GM12878 (cell line): ENCODE data around the gene CFAP74. TPM values are rescaled to one million over a fixed set of nuclear protein-coding genes. Genes with fewer than 3 reads are reported as not detected.

Experiments used
- ATAC-seq: fragments of 200-7000 bp; cut with Tn5 transposase; 3 replicates; pipeline ENCODE4 v1.9.1; 2020; ENCODE audit warnings: mild to moderate bottlenecking, moderate library complexity
- BruUV-seq: library from RNA; stranded (reverse); fragments of 400-500 nt; replicated peaks from 2 replicates; lab custom pipeline; 2021; lab: Mats Ljungman, UMichigan
- CTCF ChIA-PET: fragments of 300-600 bp; sonication (Branson Sonifier 250); formaldehyde crosslinking; extraction: SDS; loops from one replicate; lab custom pipeline; 2021; ENCODE audit warnings: inconsistent platforms; lab: Yijun Ruan, JAX
- POLR2A ChIA-PET: fragments of 350-600 bp; formaldehyde crosslinking; extraction: SDS; loops from one replicate; lab custom pipeline; 2021; ENCODE audit warnings: inconsistent platforms; lab: Charles Lee
- RAD21 ChIA-PET: fragments of 300-600 bp; sonication (Branson Sonifier 250); formaldehyde crosslinking; loops from one replicate; lab custom pipeline; 2023; ENCODE audit warnings: antibody characterized with exemption; ENCODE audit not compliant: unreplicated experiment; lab: Charles Lee
- SMC1A ChIA-PET: fragments of 300-600 bp; sonication (Branson Sonifier 250); formaldehyde crosslinking; loops from one replicate; lab custom pipeline; 2023; ENCODE audit not compliant: unreplicated experiment, uncharacterized antibody; lab: Charles Lee
- DNase-seq: peaks from one replicate; pipeline ENCODE4 v3.0.0-alpha.2; 2011; ENCODE audit warnings: low read depth, low spot score
- FAIRE-seq: peaks from 3 replicates; lab custom pipeline; 2011; peaks lifted over from hg19 to GRCh38; lab: Jason Lieb, UNC
- H2AFZ ChIP-seq: 2 replicates; pipeline ENCODE4 v1.6.0; 2011; ENCODE audit warnings: low read depth, low read length, control low read depth; ENCODE audit not compliant: control insufficient read depth
- H3K27ac ChIP-seq: 2 replicates; pipeline ENCODE4 v1.5.1; 2011; ENCODE audit warnings: control low read depth; ENCODE audit not compliant: control insufficient read depth, insufficient read depth
- H3K27me3 ChIP-seq, 2 experiments: replicated peaks in 1 of 2; 2 replicates each; pipeline versions ENCODE4 v1.6.0 to v1.6.1; 2011; ENCODE audit warnings: low read length in 1 of 2; ENCODE audit not compliant: control insufficient read depth in 2 of 2, insufficient read depth in 2 of 2
- H3K36me3 ChIP-seq, 2 experiments: 2 replicates each; pipeline ENCODE4 v1.5.1; 2011; ENCODE audit warnings: low read length in 1 of 2; ENCODE audit not compliant: control insufficient read depth in 2 of 2, insufficient read depth in 2 of 2
- H3K4me1 ChIP-seq: 2 replicates; pipeline ENCODE4 v1.6.1; 2011; ENCODE audit warnings: mild to moderate bottlenecking, low read length, moderate library complexity, mixed read lengths; ENCODE audit not compliant: control insufficient read depth, insufficient read depth
- H3K4me2 ChIP-seq: 2 replicates; pipeline ENCODE4 v1.6.0; 2011; ENCODE audit warnings: control low read depth; ENCODE audit not compliant: control insufficient read depth, insufficient read depth
- H3K4me3 ChIP-seq: fragments of 200-600 bp; sonication (generic); 2 replicates; pipeline ENCODE4 v1.5.1; 2016
- H3K79me2 ChIP-seq: 2 replicates; pipeline ENCODE4 v1.6.0; 2011; ENCODE audit warnings: low read length; ENCODE audit not compliant: control insufficient read depth, insufficient read depth
- H3K9ac ChIP-seq: 2 replicates; pipeline ENCODE4 v1.8.0; 2011; ENCODE audit warnings: low read length, control low read depth, mixed read lengths; ENCODE audit not compliant: control insufficient read depth, insufficient read depth
- H3K9me3 ChIP-seq: replicated peaks from 3 replicates; pipeline ENCODE4 v1.5.1; 2011; ENCODE audit warnings: mild to moderate bottlenecking, low read length; ENCODE audit not compliant: control insufficient read depth, insufficient read depth
- H4K20me1 ChIP-seq: 2 replicates; pipeline ENCODE4 v1.6.0; 2011; ENCODE audit not compliant: control insufficient read depth, insufficient read depth
- E2F8 ChIP-seq: fragments of 450-650 bp; IDR thresholded peaks from 2 replicates; pipeline ENCODE4 v1.6.1; 2018; ENCODE audit warnings: mild to moderate bottlenecking, low read depth, moderate library complexity; ENCODE audit not compliant: partially characterized antibody
- ETV6 ChIP-seq, 2 experiments: fragments of 450-650 bp in 1 of 2; IDR thresholded peaks in 1 of 2; conservative IDR thresholded peaks in 1 of 2; 2 replicates each; pipeline ENCODE4 v1.6.1; 2014; ENCODE audit warnings: antibody characterized with exemption in 1 of 2, borderline replicate concordance in 1 of 2, low read depth in 1 of 2, mild to moderate bottlenecking in 1 of 2, moderate library complexity in 1 of 2
- HDAC2 ChIP-seq: fragments of 200-600 bp; sonication (generic); IDR thresholded peaks from 2 replicates; pipeline ENCODE4 v1.6.1; 2017
- LARP7 ChIP-seq: fragments of 450-650 bp; IDR thresholded peaks from 2 replicates; pipeline ENCODE4 v1.6.1; 2017; ENCODE audit warnings: mild to moderate bottlenecking
- NFYA ChIP-seq: IDR thresholded peaks from 2 replicates; pipeline ENCODE4 v1.6.1; 2011; ENCODE audit warnings: low read depth, mild to moderate bottlenecking, low read length, improper control_type of control experiment, borderline replicate concordance
- NKRF ChIP-seq: fragments of 450-650 bp; conservative IDR thresholded peaks from 2 replicates; pipeline ENCODE4 v1.6.1; 2017; ENCODE audit warnings: mild to moderate bottlenecking, moderate library complexity
- NR2F1 ChIP-seq: fragments of 450-650 bp; conservative IDR thresholded peaks from 2 replicates; pipeline ENCODE4 v1.6.1; 2017; ENCODE audit warnings: mild to moderate bottlenecking
- RELB ChIP-seq: fragments of 450-650 bp; IDR thresholded peaks from 2 replicates; pipeline ENCODE4 v1.6.1; 2017; ENCODE audit warnings: low read depth, mild to moderate bottlenecking, moderate library complexity
- SMAD5 ChIP-seq: IDR thresholded peaks from 2 replicates; pipeline ENCODE4 v1.6.1; 2016; ENCODE audit warnings: antibody characterized with exemption, low read depth
- TCF12 ChIP-seq: IDR thresholded peaks from 2 replicates; pipeline ENCODE4 v1.6.1; 2011; ENCODE audit warnings: low read depth, mild to moderate bottlenecking, low read length
- USF2 ChIP-seq: IDR thresholded peaks from 2 replicates; pipeline ENCODE4 v1.6.1; 2011; ENCODE audit warnings: low read depth, low read length, improper control_type of control experiment, borderline replicate concordance
- WRNIP1 ChIP-seq: IDR thresholded peaks from 2 replicates; pipeline ENCODE4 v1.6.1; 2011; ENCODE audit warnings: low read depth, low read length, improper control_type of control experiment, borderline replicate concordance
- ZNF217 ChIP-seq: fragments of 450-650 bp; IDR thresholded peaks from 2 replicates; pipeline ENCODE4 v1.6.1; 2017; ENCODE audit warnings: antibody characterized with exemption, mild to moderate bottlenecking
- ZNF384 ChIP-seq: IDR thresholded peaks from 2 replicates; pipeline ENCODE4 v1.6.1; 2012; ENCODE audit warnings: low read depth, mild to moderate bottlenecking, low read length, improper control_type of control experiment, borderline replicate concordance
- WGBS: methylation state at CpG from one replicate; pipeline ENCODE4 v1.1.6; 2016; ENCODE audit warnings: low lambda C conversion rate; ENCODE audit not compliant: insufficient replicate concordance, insufficient coverage; ENCODE audit errors: missing lambda C conversion rate; 5-methylcytosine and 5-hydroxymethylcytosine counted together
- in situ Hi-C: fragments of 300-500 bp; cut with MboI; formaldehyde crosslinking; loops from 9 replicates; pipeline ENCODE4 v1.14.3; 2018; ENCODE audit warnings: mixed read lengths
- intact Hi-C: fragments of 100-400 bp; cut with micrococcal nuclease; formaldehyde crosslinking; loops from one replicate; pipeline ENCODE4 v1.14.2; 2022; ENCODE audit not compliant: unreplicated experiment
- polyA plus RNA-seq, 11 experiments: library from polyadenylated mRNA; depleted of rRNA in 4 of 11; unstranded in 6 of 11; stranded (reverse) in 5 of 11; fragments of >200 nt; fragmentation: Nextera tagmentation in 4 of 11; fragmentation: Illumina TruSeq in 1 of 11; extraction: Ambion mirVana in 4 of 11; extraction: Trizol in 1 of 11; gene quantifications; 1 replicate in 1 of 11; 2 replicates in 10 of 11; pipeline versions ENCODE4 v1.2.1 to v1.2.3, GENCODE V29; 2011 to 2016; ENCODE audit warnings: inconsistent platforms in 2 of 11, missing spikeins in 2 of 11, low read depth in 1 of 11
- total RNA-seq, 4 experiments: library from RNA; depleted of rRNA in 3 of 4; stranded (reverse); fragments of >200 nt in 3 of 4; fragmentation: Illumina TruSeq in 1 of 4; extraction: Trizol in 1 of 4; gene quantifications; 2 replicates each; pipeline versions ENCODE4 v1.2.1 to v1.2.3, GENCODE V29; 2013 to 2021

Gene CFAP74
- total and polyA plus RNA-seq, 10 of the 15 experiments (the other 5 are each of a cell fraction or from before 2014, with no cell fraction given) = 0.01 TPM; not detected in 9

GRCh38 chr1:1928231-1929101, 75.1 kb downstream of the CFAP74 start (continued):
- TF ChIP-seq NKRF (no peak), NR2F1 (no peak), E2F8 (no peak)

GRCh38 chr1:1927751-1928150, 75.8 kb downstream of the CFAP74 start:
- intact Hi-C loops = no loop called here
- BruUV-seq = no TSS peak
- POLR2A ChIA-PET = no interaction called here
- TF ChIP-seq HDAC2 (no peak), ZNF217 (no peak), SMAD5 (no peak), LARP7 (no peak), ETV6 (conservative IDR thresholded peaks at IDR 0.05 in 1 of 2, IDR thresholded peaks at IDR 0.05 in 1 of 2; ENCODE audit: borderline replicate concordance in 1 of 2, low read depth in 1 of 2) (no peak), USF2 (no peak), NFYA (no peak), ZNF384 (no peak), WRNIP1 (no peak), RELB (no peak), TCF12 (no peak)

More at GRCh38 chr1:1927751-1928150, 75.8 kb downstream of the CFAP74 start:
- in situ Hi-C loops = no loop called here
- Histone ChIP-seq H3K36me3 (no peaks in the 10 kb centered on the region), H3K27ac (no peak overlapping the region), H3K4me3 (no peak overlapping the region), H3K4me1 (no peaks in the 10 kb centered on the region), H4K20me1 (no peaks in the 10 kb centered on the region), H3K4me2 (no peak overlapping the region), H2AFZ (no peak overlapping the region), H3K9ac (no peak overlapping the region), H3K79me2 (no peaks in the 10 kb centered on the region), H3K9me3 (no peaks in the 10 kb centered on the region; the same call in 2 of the 3 replicates), H3K27me3 (no peaks in the 10 kb centered on the region)
- CTCF ChIA-PET = no interaction called here
- FAIRE-seq (no peak), ATAC-seq (no peak), DNase-seq (no peak)
- 59% methylated on average over 24 of the region's 25 CpGs for WGBS
- SMC1A ChIA-PET = no interaction called here
- RAD21 ChIA-PET = no interaction called here
